SK-N-SH treated with all-trans-retinoic acid at 6 μM for 48 hours (cell line): ENCODE data around the gene ARAP1.

Source experiments
- ATAC-seq: fragments of 200-7000 bp; cut with Tn5 transposase; 3 replicates; pipeline ENCODE4 v1.9.1; 2020; ENCODE audit warnings: mild to moderate bottlenecking, moderate library complexity
- BACH2 ChIP-seq: fragments of 250-450 bp; sonication (Bioruptor Pico); IDR thresholded peaks from 2 replicates; pipeline ENCODE4 v1.9.0; 2021; ENCODE audit warnings: mild to moderate bottlenecking, borderline replicate concordance
- ESRRG ChIP-seq: fragments of 250-450 bp; sonication (Bioruptor Pico); IDR thresholded peaks from 2 replicates; pipeline ENCODE4 v1.6.1; 2021; ENCODE audit warnings: mild to moderate bottlenecking
- GLIS3 ChIP-seq: fragments of 250-450 bp; sonication (Bioruptor Pico); IDR thresholded peaks from 2 replicates; pipeline ENCODE4 v1.5.0; 2020; ENCODE audit warnings: mild to moderate bottlenecking, moderate library complexity
- ISL1 ChIP-seq: fragments of 250-450 bp; sonication (Bioruptor Pico); IDR thresholded peaks from 2 replicates; pipeline ENCODE4 v2.1.2; 2022; ENCODE audit warnings: mild to moderate bottlenecking, moderate library complexity
- OSR1 ChIP-seq: fragments of 250-450 bp; sonication (Bioruptor Pico); IDR thresholded peaks from 2 replicates; pipeline ENCODE4 v1.8.0; 2022; ENCODE audit warnings: moderate library complexity, mild to moderate bottlenecking, inconsistent platforms
- POU6F1 ChIP-seq: fragments of 250-450 bp; sonication (Bioruptor Pico); IDR thresholded peaks from 2 replicates; pipeline ENCODE4 v1.8.0; 2021; ENCODE audit warnings: low read depth, mild to moderate bottlenecking, moderate library complexity, borderline replicate concordance
- SNAI2 ChIP-seq: fragments of 250-450 bp; sonication (Bioruptor Pico); IDR thresholded peaks from 2 replicates; pipeline ENCODE4 v1.5.0; 2020; ENCODE audit warnings: mild to moderate bottlenecking, moderate library complexity
- TCF4 ChIP-seq: fragments of 250-450 bp; sonication (Bioruptor Pico); IDR thresholded peaks from 2 replicates; pipeline ENCODE4 v1.8.0; 2021; ENCODE audit warnings: mild to moderate bottlenecking, moderate library complexity, borderline replicate concordance
- TOX ChIP-seq: fragments of 250-450 bp; sonication (Bioruptor Pico); IDR thresholded peaks from 2 replicates; pipeline ENCODE4 v1.8.0; 2021; ENCODE audit warnings: mild to moderate bottlenecking, moderate library complexity, borderline replicate concordance
- TSHZ2 ChIP-seq: fragments of 250-450 bp; sonication (Bioruptor Pico); IDR thresholded peaks from 2 replicates; pipeline ENCODE4 v1.5.0; 2020; ENCODE audit warnings: mild to moderate bottlenecking, moderate library complexity
- ZC3H10 ChIP-seq: fragments of 250-450 bp; sonication (Bioruptor Pico); IDR thresholded peaks from 2 replicates; pipeline ENCODE4 v1.5.1; 2021; ENCODE audit warnings: mild to moderate bottlenecking, moderate library complexity
- ZFP3 ChIP-seq: fragments of 250-450 bp; sonication (Bioruptor Pico); IDR thresholded peaks from 2 replicates; pipeline ENCODE4 v1.5.0; 2020; ENCODE audit warnings: mild to moderate bottlenecking, moderate library complexity
- ZNF565 ChIP-seq: fragments of 450-650 bp; formaldehyde crosslinking; conservative IDR thresholded peaks from 2 replicates; pipeline ENCODE4 v1.5.0; 2020; ENCODE audit warnings: low read depth, mild to moderate bottlenecking, moderate library complexity
- ZNF70 ChIP-seq: fragments of 450-650 bp; formaldehyde crosslinking; IDR thresholded peaks from 2 replicates; pipeline ENCODE4 v1.5.0; 2020; ENCODE audit warnings: mild to moderate bottlenecking, moderate library complexity
- ZNF8 ChIP-seq: fragments of 450-650 bp; formaldehyde crosslinking; IDR thresholded peaks from 2 replicates; pipeline ENCODE4 v1.5.0; 2020; ENCODE audit warnings: mild to moderate bottlenecking, moderate library complexity
- TF ChIP-seq, protein P1 (sequence below): fragments of 250-450 bp; sonication (Bioruptor Pico); IDR thresholded peaks from 2 replicates; pipeline ENCODE4 v1.5.1; 2020; ENCODE audit warnings: low read depth, mild to moderate bottlenecking, moderate library complexity
- TF ChIP-seq, protein P2 (sequence below): fragments of 250-450 bp; sonication (Bioruptor Pico); IDR thresholded peaks from 2 replicates; pipeline ENCODE4 v1.5.1; 2021; ENCODE audit warnings: mild to moderate bottlenecking, moderate library complexity
- TF ChIP-seq, protein P3 (sequence below): fragments of 250-450 bp; sonication (Bioruptor Pico); IDR thresholded peaks from 2 replicates; pipeline ENCODE4 v1.8.0; 2020; ENCODE audit warnings: mild to moderate bottlenecking, moderate library complexity, borderline replicate concordance

The ARAP1 gene

GRCh38 chr11:72750086-72750485 lies 2.1 kb downstream of the ARAP1 start:
- TF ChIP-seq, protein P1, sequence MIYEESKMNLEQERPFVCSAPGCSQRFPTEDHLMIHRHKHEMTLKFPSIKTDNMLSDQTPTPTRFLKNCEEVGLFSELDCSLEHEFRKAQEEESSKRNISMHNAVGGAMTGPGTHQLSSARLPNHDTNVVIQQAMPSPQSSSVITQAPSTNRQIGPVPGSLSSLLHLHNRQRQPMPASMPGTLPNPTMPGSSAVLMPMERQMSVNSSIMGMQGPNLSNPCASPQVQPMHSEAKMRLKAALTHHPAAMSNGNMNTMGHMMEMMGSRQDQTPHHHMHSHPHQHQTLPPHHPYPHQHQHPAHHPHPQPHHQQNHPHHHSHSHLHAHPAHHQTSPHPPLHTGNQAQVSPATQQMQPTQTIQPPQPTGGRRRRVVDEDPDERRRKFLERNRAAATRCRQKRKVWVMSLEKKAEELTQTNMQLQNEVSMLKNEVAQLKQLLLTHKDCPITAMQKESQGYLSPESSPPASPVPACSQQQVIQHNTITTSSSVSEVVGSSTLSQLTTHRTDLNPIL (CRISPR knock-in tag) = no peak
- TF ChIP-seq ZNF565 (CRISPR knock-in tag) (no peak), ZC3H10 (no peak), ESRRG (CRISPR knock-in tag) (no peak), SNAI2 (CRISPR knock-in tag) (no peak), ZNF8 (CRISPR knock-in tag) (no peak), OSR1 (no peak), TSHZ2 (no peak), POU6F1 (no peak), ZNF70 (CRISPR knock-in tag) (no peak), ZFP3 (no peak), BACH2 (CRISPR knock-in tag) (no peak), GLIS3 (CRISPR knock-in tag) (no peak)
- TF ChIP-seq, protein P2, sequence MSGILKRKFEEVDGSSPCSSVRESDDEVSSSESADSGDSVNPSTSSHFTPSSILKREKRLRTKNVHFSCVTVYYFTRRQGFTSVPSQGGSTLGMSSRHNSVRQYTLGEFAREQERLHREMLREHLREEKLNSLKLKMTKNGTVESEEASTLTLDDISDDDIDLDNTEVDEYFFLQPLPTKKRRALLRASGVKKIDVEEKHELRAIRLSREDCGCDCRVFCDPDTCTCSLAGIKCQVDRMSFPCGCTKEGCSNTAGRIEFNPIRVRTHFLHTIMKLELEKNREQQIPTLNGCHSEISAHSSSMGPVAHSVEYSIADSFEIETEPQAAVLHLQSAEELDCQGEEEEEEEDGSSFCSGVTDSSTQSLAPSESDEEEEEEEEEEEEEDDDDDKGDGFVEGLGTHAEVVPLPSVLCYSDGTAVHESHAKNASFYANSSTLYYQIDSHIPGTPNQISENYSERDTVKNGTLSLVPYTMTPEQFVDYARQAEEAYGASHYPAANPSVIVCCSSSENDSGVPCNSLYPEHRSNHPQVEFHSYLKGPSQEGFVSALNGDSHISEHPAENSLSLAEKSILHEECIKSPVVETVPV = no peak
- ATAC-seq = no peak

DNA sequence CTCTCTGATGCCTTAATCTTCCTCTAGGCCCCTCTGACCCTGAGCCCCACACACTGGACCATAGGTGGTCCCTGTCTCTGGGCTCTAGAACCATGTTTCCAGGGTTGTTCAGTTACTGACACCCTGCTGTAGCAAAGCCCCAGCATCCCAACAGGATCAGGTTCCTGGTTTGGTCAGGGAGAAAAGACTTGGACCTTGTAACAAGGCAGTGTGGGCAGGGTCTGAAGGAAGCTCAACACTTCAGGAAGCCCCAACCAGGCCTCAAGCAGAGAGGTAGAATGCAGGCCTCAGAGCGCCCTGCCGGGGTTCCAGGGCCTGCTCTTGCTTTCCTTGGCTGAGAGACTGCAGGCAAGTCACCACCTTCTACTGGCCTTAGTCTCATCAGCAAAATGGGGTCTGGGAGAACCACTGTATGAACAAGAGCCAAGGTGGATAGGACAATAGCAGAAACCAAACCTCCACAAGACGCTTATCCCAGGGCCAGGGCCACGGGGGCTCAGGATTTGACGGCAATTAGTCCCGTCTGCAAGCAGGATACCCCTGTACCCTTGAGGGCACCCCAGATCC lies 4.8 kb downstream of the ARAP1 start:
- TF ChIP-seq, protein P3, sequence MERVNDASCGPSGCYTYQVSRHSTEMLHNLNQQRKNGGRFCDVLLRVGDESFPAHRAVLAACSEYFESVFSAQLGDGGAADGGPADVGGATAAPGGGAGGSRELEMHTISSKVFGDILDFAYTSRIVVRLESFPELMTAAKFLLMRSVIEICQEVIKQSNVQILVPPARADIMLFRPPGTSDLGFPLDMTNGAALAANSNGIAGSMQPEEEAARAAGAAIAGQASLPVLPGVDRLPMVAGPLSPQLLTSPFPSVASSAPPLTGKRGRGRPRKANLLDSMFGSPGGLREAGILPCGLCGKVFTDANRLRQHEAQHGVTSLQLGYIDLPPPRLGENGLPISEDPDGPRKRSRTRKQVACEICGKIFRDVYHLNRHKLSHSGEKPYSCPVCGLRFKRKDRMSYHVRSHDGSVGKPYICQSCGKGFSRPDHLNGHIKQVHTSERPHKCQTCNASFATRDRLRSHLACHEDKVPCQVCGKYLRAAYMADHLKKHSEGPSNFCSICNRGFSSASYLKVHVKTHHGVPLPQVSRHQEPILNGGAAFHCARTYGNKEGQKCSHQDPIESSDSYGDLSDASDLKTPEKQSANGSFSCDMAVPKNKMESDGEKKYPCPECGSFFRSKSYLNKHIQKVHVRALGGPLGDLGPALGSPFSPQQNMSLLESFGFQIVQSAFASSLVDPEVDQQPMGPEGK (CRISPR knock-in tag) = no peak
- TF ChIP-seq TCF4 (no peak), ZNF8 (CRISPR knock-in tag) (no peak), SNAI2 (CRISPR knock-in tag) (no peak)
- no peak for ATAC-seq

DNA sequence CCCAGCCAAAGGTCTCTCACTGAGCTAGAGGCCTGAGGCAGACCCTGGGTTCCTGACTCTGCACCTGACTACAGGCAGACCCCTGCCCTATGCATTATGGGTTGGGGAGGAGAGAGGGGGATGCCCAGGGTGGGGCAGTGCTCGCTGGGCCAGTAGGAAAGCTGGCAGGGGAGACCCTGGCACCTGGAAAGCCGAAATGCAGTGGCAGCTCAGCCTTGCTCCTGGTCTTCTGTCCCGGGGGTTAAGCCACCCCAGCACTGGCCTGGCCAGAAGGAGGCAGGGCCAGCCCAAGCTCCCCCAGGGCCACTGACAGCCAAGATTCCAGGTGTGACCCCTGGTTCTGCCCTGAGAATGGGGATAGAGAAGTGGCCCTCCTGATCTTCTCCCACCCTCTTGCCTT lies 5.4 kb downstream of the ARAP1 start:
- ATAC-seq = no peak
- TF ChIP-seq ISL1 (CRISPR knock-in tag) (no peak), ZNF70 (CRISPR knock-in tag) (no peak), TCF4 (no peak), TOX (no peak)
- TF ChIP-seq, protein P1 (CRISPR knock-in tag) = no peak
- TF ChIP-seq, protein P2 = no peak
- TF ChIP-seq, protein P3 (CRISPR knock-in tag) = no peak
